Right atrium auricular region (tissue), 2 donors: Measurements from ENCODE around the gene TRAPPC10. TPM values are rescaled to one million over a fixed set of nuclear protein-coding genes. Genes with fewer than 3 reads are reported as not detected.

Experiments used
- DNase-seq: peaks from one replicate; pipeline ENCODE4 v3.0.0-alpha.2; 2019; ENCODE audit warnings: low spot score
- H3K27ac ChIP-seq, 2 donors: fragments of 200-600 bp; sonication (generic); 1 replicate in 1 of 2; 2 replicates in 1 of 2; pipeline ENCODE4 v1.5.1; 2016 to 2019
- H3K27me3 ChIP-seq, 2 donors: fragments of 200-600 bp; sonication (generic); one replicate each; pipeline versions ENCODE4 v1.5.1 to v1.6.0; 2017 to 2019
- H3K36me3 ChIP-seq: fragments of 200-600 bp; sonication (generic); one replicate; pipeline ENCODE4 v1.5.1; 2016
- H3K4me1 ChIP-seq, 2 donors: fragments of 200-600 bp; sonication (generic); one replicate each; pipeline versions ENCODE4 v1.5.1 to v1.6.0; 2017 to 2019
- H3K4me3 ChIP-seq, 2 donors: fragments of 200-600 bp; sonication (generic); 1 replicate in 1 of 2; 2 replicates in 1 of 2; pipeline ENCODE4 v1.5.1; 2017 to 2019; ENCODE audit warnings: mild to moderate bottlenecking in 1 of 2, moderate library complexity in 1 of 2
- H3K9me3 ChIP-seq, 2 donors: fragments of 200-600 bp; sonication (generic); one replicate each; pipeline ENCODE4 v1.5.1; 2019
- CTCF ChIP-seq, 2 donors: fragments of 200-600 bp; sonication (generic); IDR thresholded peaks; one replicate each; pipeline ENCODE4 v1.5.1; 2019; ENCODE audit warnings: antibody characterized with exemption in 2 of 2
- total RNA-seq, 2 donors: library from RNA; depleted of rRNA; stranded (reverse); fragments of >200 nt; gene quantifications; one replicate each; pipeline ENCODE4 v1.1.0, GENCODE V29; 2016

TRAPPC10 gene
- total RNA-seq, 2 donors from 2014 or later: 18.2 to 19.7 TPM

GRCh38 chr21:43968410-43969114, 43.5 kb upstream of the TRAPPC10 start:
- Histone ChIP-seq H3K9me3 (no peaks in the 10 kb centered on the region), H3K27me3 (no peaks in the 10 kb centered on the region), H3K4me1 (no peaks in the 10 kb centered on the region), H3K27ac (no peak overlapping the region), H3K36me3 (peaks cover 40% of the 10 kb centered on the region), H3K4me3 (no peak overlapping the region)
- DNase-seq: no peak
- TF ChIP-seq CTCF (IDR thresholded peaks at IDR 0.05): no peak

GRCh38 chr21:43969115-43969444, 43.0 kb upstream of the TRAPPC10 start:
- TF ChIP-seq CTCF (IDR thresholded peaks at IDR 0.05): no peak
- no peak overlapping the region for H3K4me3 ChIP-seq

GRCh38 chr21:43970551-43970950, 41.6 kb upstream of the TRAPPC10 start:
- Histone ChIP-seq H3K4me1 (no peaks in the 10 kb centered on the region), H3K27me3 (no peaks in the 10 kb centered on the region), H3K36me3 (peaks cover 40% of the 10 kb centered on the region), H3K4me3 (no peak overlapping the region), H3K27ac (no peak overlapping the region), H3K9me3 (no peaks in the 10 kb centered on the region)
- TF ChIP-seq CTCF (IDR thresholded peaks at IDR 0.05): no peak
- no peak for DNase-seq

More at GRCh38 chr21:43969115-43969444, 43.0 kb upstream of the TRAPPC10 start:
- Histone ChIP-seq H3K4me1 (no peaks in the 10 kb centered on the region), H3K36me3 (peaks cover 40% of the 10 kb centered on the region), H3K9me3 (no peaks in the 10 kb centered on the region), H3K27me3 (no peaks in the 10 kb centered on the region), H3K27ac (no peak overlapping the region)
- DNase-seq: no peak

GRCh38 chr21:43971201-43971991, 40.7 kb upstream of the TRAPPC10 start:
- no peak for DNase-seq
- no peaks in the 10 kb centered on the region for H3K9me3 ChIP-seq
- TF ChIP-seq CTCF (IDR thresholded peaks at IDR 0.05): no peak
- H3K27ac ChIP-seq: no peak overlapping the region
- H3K27me3 ChIP-seq: no peaks in the 10 kb centered on the region
- no peak overlapping the region for H3K4me3 ChIP-seq
- peaks cover 40% of the 10 kb centered on the region for H3K36me3 ChIP-seq
- H3K4me1 ChIP-seq: no peaks in the 10 kb centered on the region

DNA sequence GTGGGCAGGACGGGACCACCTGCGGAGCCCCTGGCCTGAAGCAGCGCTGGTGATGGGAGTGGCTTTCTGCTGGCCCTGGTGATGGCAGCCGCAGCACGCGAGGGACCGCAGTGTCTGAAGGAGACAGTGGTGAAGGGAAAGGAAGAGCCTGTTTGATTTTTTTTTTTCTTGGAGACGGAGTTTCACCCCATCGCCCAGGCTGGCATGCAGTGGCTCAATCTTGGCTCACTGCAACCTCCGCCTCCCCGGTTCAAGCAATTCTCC, 40.2 kb upstream of the TRAPPC10 start:
- Histone ChIP-seq H3K27me3 (no peaks in the 10 kb centered on the region), H3K4me1 (no peaks in the 10 kb centered on the region), H3K9me3 (no peaks in the 10 kb centered on the region), H3K4me3 (no peak overlapping the region), H3K36me3 (peaks cover 40% of the 10 kb centered on the region), H3K27ac (no peak overlapping the region)
- no peak for TF ChIP-seq CTCF (IDR thresholded peaks at IDR 0.05)
- no peak for DNase-seq
